GM21737 (cell line): ENCODE measurements around the gene GNG14.
A peak's percentile ranks its signal among the peaks of the same experiment; 100 is the strongest.
"Not testable (repeated sequence)": the region's sequence is repeated elsewhere in the genome, so short reads cannot be mapped to it uniquely, and the experiment has no call there.

Experiments used
- ATAC-seq: cut with Tn5 transposase; IDR thresholded peaks from one replicate; pipeline ENCODE4 v1.9.1; 2021; ENCODE audit warnings: mild to moderate bottlenecking, moderate library complexity; ENCODE audit not compliant: unreplicated experiment

Gene GNG14

GRCh38 chr19:12666265-12667048 lies 21.3 kb upstream of the GNG14 start, which contains the start of the genes MAN2B1 and WDR83:
MAN2B1 (minus strand) TSS chr19:12666742; CDS start chr19:12666701, 41 bp downstream.
WDR83 (plus strand) TSS chr19:12666807; CDS start chr19:12669791, 2,984 bp downstream.
- no peak for ATAC-seq

- no peak for ATAC-seq
Measured at GRCh38 chr19:12667731-12668302, 20.0 kb upstream of the GNG14 start.

- no peak for ATAC-seq
Measured at GRCh38 chr19:12668346-12668745, 19.5 kb upstream of the GNG14 start.

- no peak for ATAC-seq
Measured at GRCh38 chr19:12668932-12669269, 18.9 kb upstream of the GNG14 start.

- no peak for ATAC-seq
Measured at GRCh38 chr19:12669270-12670158, 18.3 kb upstream of the GNG14 start.

- ATAC-seq = no peak
Measured at GRCh38 chr19:12670159-12670928, 17.5 kb upstream of the GNG14 start.

GRCh38 chr19:12672744-12673143 lies 15.1 kb upstream of the GNG14 start:
- ATAC-seq = no peak

GRCh38 chr19:12675399-12675798 lies 12.4 kb upstream of the GNG14 start:
- ATAC-seq = no peak

- ATAC-seq = no peak
Measured at GRCh38 chr19:12675940-12676339, 11.9 kb upstream of the GNG14 start.

GRCh38 chr19:12676384-12676792 lies 11.4 kb upstream of the GNG14 start:
- no peak for ATAC-seq

GRCh38 chr19:12676928-12677327 lies 10.9 kb upstream of the GNG14 start:
- ATAC-seq = no peak

GRCh38 chr19:12678039-12678438 lies 9.8 kb upstream of the GNG14 start:
- ATAC-seq = not testable (repeated sequence)

GRCh38 chr19:12680034-12680433 lies 7.8 kb upstream of the GNG14 start:
- no peak for ATAC-seq

GRCh38 chr19:12681074-12681987 lies 6.5 kb upstream of the GNG14 start, which contains the start of gene DHPS:
DHPS (minus strand) TSS chr19:12681880; CDS start chr19:12681766, 114 bp downstream.
- ATAC-seq = peak; percentile 62

- ATAC-seq = no peak
Measured at GRCh38 chr19:12685831-12686230, 2.0 kb upstream of the GNG14 start.

- no peak for ATAC-seq
Measured at GRCh38 chr19:12689012-12689411, 1.2 kb downstream of the GNG14 start.

- no peak for ATAC-seq
Measured at GRCh38 chr19:12689581-12690216, 1.9 kb downstream of the GNG14 start.

- no peak for ATAC-seq
Measured at GRCh38 chr19:12692960-12693359, 5.2 kb downstream of the GNG14 start.

GRCh38 chr19:12694641-12695040 lies 6.8 kb downstream of the GNG14 start:
- ATAC-seq = no peak
